Caco-2 (cell line): ENCODE measurements around the gene BEND7. TPM values are rescaled to one million over a fixed set of nuclear protein-coding genes. Genes with fewer than 3 reads are reported as not detected.

Source experiments
- BruUV-seq: library from RNA; stranded (reverse); fragments of 400-500 nt; replicated peaks from 2 replicates; lab custom pipeline; 2021; lab: Mats Ljungman, UMichigan
- CTCF ChIA-PET: fragments of 300-600 bp; sonication (Branson Sonifier 250); formaldehyde crosslinking; loops from one replicate; lab custom pipeline; 2022; ENCODE audit warnings: antibody characterized with exemption; lab: Charles Lee
- POLR2A ChIA-PET: fragments of 300-600 bp; sonication (Branson Sonifier 250); formaldehyde crosslinking; loops from one replicate; lab custom pipeline; 2022; ENCODE audit warnings: antibody characterized with exemption; lab: Charles Lee
- DNase-seq, 2 experiments: peaks; one replicate each; pipeline versions ENCODE4 v3.0.0 to v3.0.0-alpha.2; 2020 to 2022
- H3K27me3 ChIP-seq: replicated peaks from 2 replicates; pipeline ENCODE4 v1.6.0; 2011; ENCODE audit warnings: low read length; ENCODE audit not compliant: control insufficient read depth, insufficient read depth
- H3K36me3 ChIP-seq: 2 replicates; pipeline ENCODE4 v1.5.1; 2011; ENCODE audit warnings: low read length; ENCODE audit not compliant: control insufficient read depth, insufficient read depth
- H3K4me1 ChIP-seq: fragments of 250-450 bp; sonication (Bioruptor Pico); 2 replicates; pipeline ENCODE4 v1.5.1; 2020; ENCODE audit warnings: mild to moderate bottlenecking
- H3K4me3 ChIP-seq: 2 replicates; pipeline ENCODE4 v1.5.1; 2011; ENCODE audit warnings: low read depth, mild to moderate bottlenecking, control low read depth, low read length
- H3K9me3 ChIP-seq: fragments of 250-450 bp; sonication (Bioruptor Pico); 2 replicates; pipeline ENCODE4 v1.5.1; 2020; ENCODE audit warnings: mild to moderate bottlenecking, moderate library complexity
- H3K27ac Mint-ChIP-seq: one replicate; pipeline ENCODE4 v1.8.0; 2022; ENCODE audit warnings: mixed read lengths; ENCODE audit not compliant: unreplicated experiment
- H3K27me3 Mint-ChIP-seq: one replicate; pipeline ENCODE4 v1.8.0; 2022; ENCODE audit warnings: mixed read lengths; ENCODE audit not compliant: insufficient read depth, unreplicated experiment
- H3K36me3 Mint-ChIP-seq: one replicate; pipeline ENCODE4 v1.8.0; 2022; ENCODE audit warnings: mild to moderate bottlenecking, mixed read lengths; ENCODE audit not compliant: insufficient read depth, unreplicated experiment
- H3K4me1 Mint-ChIP-seq: one replicate; pipeline ENCODE4 v1.8.0; 2022; ENCODE audit warnings: low read depth, mixed read lengths; ENCODE audit not compliant: unreplicated experiment
- H3K4me3 Mint-ChIP-seq: one replicate; pipeline ENCODE4 v1.8.0; 2022; ENCODE audit warnings: mild to moderate bottlenecking, moderate library complexity, mixed read lengths; ENCODE audit not compliant: unreplicated experiment
- H3K9me3 Mint-ChIP-seq: one replicate; pipeline ENCODE4 v1.8.0; 2022; ENCODE audit warnings: mixed read lengths; ENCODE audit not compliant: unreplicated experiment
- CTCF ChIP-seq, 2 experiments: fragments of 200-600 bp in 1 of 2; IDR thresholded peaks; 1 replicate in 1 of 2; 2 replicates in 1 of 2; pipeline versions ENCODE4 v1.5.1 to v1.8.0; 2011 to 2022; ENCODE audit warnings: antibody characterized with exemption in 1 of 2, control low read depth in 1 of 2, inconsistent platforms in 1 of 2, low read depth in 1 of 2, low read length in 1 of 2, mild to moderate bottlenecking in 1 of 2, moderate library complexity in 1 of 2; ENCODE audit not compliant: insufficient read depth in 1 of 2, severe bottlenecking in 1 of 2, unreplicated experiment in 1 of 2
- intact Hi-C: fragments of 100-400 bp; cut with micrococcal nuclease; formaldehyde crosslinking; loops from one replicate; pipeline ENCODE4 v1.10.0; 2022; ENCODE audit not compliant: unreplicated experiment
- total RNA-seq: library from RNA; stranded (reverse); gene quantifications from 2 replicates; pipeline ENCODE4 v1.2.3, GENCODE V29; 2022

Gene BEND7
- total RNA-seq, 1 experiment from 2014 or later: 27.8 TPM

- CTCF ChIA-PET: no interaction called here
- Histone ChIP-seq H3K4me1 (no peaks in the 10 kb centered on the region), H3K36me3 (no peaks in the 10 kb centered on the region), H3K27me3 (no peaks in the 10 kb centered on the region), H3K9me3 (no peaks in the 10 kb centered on the region), H3K4me3 (no peak overlapping the region)
- no peaks in the 10 kb centered on the region for H3K9me3 Mint-ChIP-seq
- no peak for TF ChIP-seq CTCF (IDR thresholded peaks at IDR 0.05; ENCODE audit: insufficient read depth in 1 of 2, low read depth in 1 of 2, low read length in 1 of 2, severe bottlenecking in 1 of 2, unreplicated experiment in 1 of 2)
- H3K4me1 Mint-ChIP-seq: no peaks in the 10 kb centered on the region
- H3K27me3 Mint-ChIP-seq: no peaks in the 10 kb centered on the region
- BruUV-seq: no TSS peak
- H3K4me3 Mint-ChIP-seq: no peak overlapping the region
- intact Hi-C loops: no loop called here
- DNase-seq: no peak
- H3K36me3 Mint-ChIP-seq: peaks cover 8% of the 10 kb centered on the region
- POLR2A ChIA-PET: no interaction called here
- no peak overlapping the region for H3K27ac Mint-ChIP-seq
These were observed 36.2 kb downstream of the BEND7 start for GRCh38 chr10:13492493-13493180.

- H3K4me3 Mint-ChIP-seq: no peak overlapping the region
- ChIA-PET POLR2A (no interaction called here), CTCF (no interaction called here)
- no peaks in the 10 kb centered on the region for H3K4me1 Mint-ChIP-seq
- H3K9me3 Mint-ChIP-seq: no peaks in the 10 kb centered on the region
- no peak overlapping the region for H3K4me3 ChIP-seq
- H3K9me3 ChIP-seq: no peaks in the 10 kb centered on the region
- H3K27ac Mint-ChIP-seq: no peak overlapping the region
- peaks cover 8% of the 10 kb centered on the region for H3K36me3 Mint-ChIP-seq
- H3K27me3 Mint-ChIP-seq: no peaks in the 10 kb centered on the region
- no peaks in the 10 kb centered on the region for H3K27me3 ChIP-seq
- H3K4me1 ChIP-seq: no peaks in the 10 kb centered on the region
- no TSS peak for BruUV-seq
- no peak for TF ChIP-seq CTCF (IDR thresholded peaks at IDR 0.05; ENCODE audit: insufficient read depth in 1 of 2, low read depth in 1 of 2, low read length in 1 of 2, severe bottlenecking in 1 of 2, unreplicated experiment in 1 of 2)
- DNase-seq: no peak
- H3K36me3 ChIP-seq: no peaks in the 10 kb centered on the region
- intact Hi-C loops: no loop called here
These were observed 37.0 kb downstream of the BEND7 start for GRCh38 chr10:13491747-13492360.

- Mint-ChIP-seq H3K9me3 (no peaks in the 10 kb centered on the region), H3K36me3 (no peaks in the 10 kb centered on the region), H3K4me3 (no peak overlapping the region), H3K27me3 (no peaks in the 10 kb centered on the region), H3K27ac (no peak overlapping the region), H3K4me1 (no peaks in the 10 kb centered on the region)
- H3K4me3 ChIP-seq: no peak overlapping the region
- H3K27me3 ChIP-seq: no peaks in the 10 kb centered on the region
- DNase-seq: no peak
- no peak for TF ChIP-seq CTCF (IDR thresholded peaks at IDR 0.05; ENCODE audit: insufficient read depth in 1 of 2, low read depth in 1 of 2, low read length in 1 of 2, severe bottlenecking in 1 of 2, unreplicated experiment in 1 of 2)
- no TSS peak for BruUV-seq
- H3K36me3 ChIP-seq: no peaks in the 10 kb centered on the region
- ChIA-PET CTCF (no interaction called here), POLR2A (no interaction called here)
- intact Hi-C loops: no loop called here
- no peaks in the 10 kb centered on the region for H3K9me3 ChIP-seq
- no peaks in the 10 kb centered on the region for H3K4me1 ChIP-seq
These were observed 38.3 kb downstream of the BEND7 start for GRCh38 chr10:13490503-13490902.
